GM12892 (cell line): Measurements from ENCODE around the gene NKX1-1.

Experiments
- POLR2A ChIP-seq: IDR thresholded peaks from 2 replicates; pipeline ENCODE4 v1.6.1; 2011; ENCODE audit warnings: low read depth, low read length, control low read depth
- POLR2AphosphoS5 ChIP-seq: IDR thresholded peaks from 2 replicates; pipeline ENCODE4 v1.6.1; 2011; ENCODE audit warnings: low read depth, low read length, control low read depth
- TAF1 ChIP-seq: IDR thresholded peaks from 2 replicates; pipeline ENCODE4 v1.6.1; 2011; ENCODE audit warnings: low read depth, mild to moderate bottlenecking, control low read depth, low read length, borderline replicate concordance

DNA sequence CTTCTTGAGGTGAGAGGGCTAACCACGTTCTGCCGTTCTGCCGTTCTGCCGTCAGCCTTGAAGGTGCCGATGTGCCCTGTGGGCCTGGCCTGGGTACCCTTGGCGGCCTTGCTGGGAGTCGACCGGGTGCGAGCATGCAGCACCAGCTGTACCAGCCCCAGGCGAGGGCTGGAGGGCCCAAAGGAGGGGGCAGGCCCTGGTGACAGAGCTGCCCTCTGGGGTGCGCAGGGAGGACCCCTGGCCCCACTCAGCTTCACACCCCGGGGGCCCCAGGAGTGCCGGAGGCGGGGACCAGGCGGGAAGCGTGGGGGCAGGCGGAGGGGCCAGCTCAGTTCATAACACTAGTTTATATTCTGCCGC is 37.2 kb downstream of the NKX1-1 start:
- TF ChIP-seq TAF1 (no peak), POLR2AphosphoS5 (no peak), POLR2A (no peak)
